IMR-90 (cell line): ENCODE results near the gene IL1A. TPM values are rescaled to one million over a fixed set of nuclear protein-coding genes. Genes with fewer than 3 reads are reported as not detected.

Experiments
- ATAC-seq: fragments of 200-7000 bp; cut with Tn5 transposase; 2 replicates; pipeline ENCODE4 v1.9.1; 2020; ENCODE audit warnings: low read depth, mild to moderate bottlenecking, moderate library complexity
- BruUV-seq: library from RNA; stranded (reverse); fragments of 400-500 nt; replicated peaks from 2 replicates; lab custom pipeline; 2021; lab: Mats Ljungman, UMichigan
- CTCF ChIA-PET: fragments of 300-600 bp; formaldehyde crosslinking; extraction: SDS; loops from one replicate; lab custom pipeline; 2021; ENCODE audit warnings: antibody characterized with exemption; lab: Yijun Ruan, JAX
- POLR2A ChIA-PET: fragments of 300-600 bp; sonication (Branson Sonifier 250); formaldehyde crosslinking; loops from one replicate; lab custom pipeline; 2022; ENCODE audit warnings: antibody characterized with exemption; ENCODE audit not compliant: unreplicated experiment; lab: Charles Lee
- DNase-seq: peaks from one replicate; pipeline ENCODE4 v3.0.0; 2013
- H2AFZ ChIP-seq: replicated peaks from 2 replicates; pipeline ENCODE3; 2013; ENCODE audit warnings: low read length, mild to moderate bottlenecking; ENCODE audit not compliant: poor library complexity
- H2AK5ac ChIP-seq: 2 replicates; pipeline ENCODE4 v1.6.1; 2013; ENCODE audit warnings: low read depth, low read length, inconsistent platforms
- H2AK9ac ChIP-seq: replicated peaks from 2 replicates; pipeline ENCODE3; 2013; ENCODE audit warnings: mild to moderate bottlenecking, low read depth, low read length, moderate library complexity; ENCODE audit not compliant: poor library complexity
- H2BK120ac ChIP-seq: 2 replicates; pipeline ENCODE4 v1.6.1; 2013; ENCODE audit warnings: low read depth, low read length, inconsistent platforms
- H2BK15ac ChIP-seq: 3 replicates; pipeline ENCODE4 v1.6.1; 2013; ENCODE audit warnings: low read depth, low read length, inconsistent platforms
- H2BK20ac ChIP-seq: 2 replicates; pipeline ENCODE4 v1.6.1; 2013; ENCODE audit warnings: low read depth, mild to moderate bottlenecking, inconsistent platforms, low read length, moderate library complexity
- H2BK5ac ChIP-seq: 2 replicates; pipeline ENCODE4 v1.6.1; 2013; ENCODE audit warnings: mild to moderate bottlenecking, low read depth, low read length, inconsistent platforms; ENCODE audit not compliant: poor library complexity, severe bottlenecking
- H3K14ac ChIP-seq: replicated peaks from 2 replicates; pipeline ENCODE4 v1.6.1; 2013; ENCODE audit warnings: low read depth, low read length, inconsistent platforms
- H3K18ac ChIP-seq: 2 replicates; pipeline ENCODE4 v1.6.1; 2013; ENCODE audit warnings: low read depth, low read length, control low read depth
- H3K23ac ChIP-seq: 2 replicates; pipeline ENCODE4 v1.6.1; 2013; ENCODE audit warnings: low read depth, low read length, inconsistent platforms
- H3K27ac ChIP-seq: 2 replicates; pipeline ENCODE4 v1.5.1; 2013; ENCODE audit warnings: mild to moderate bottlenecking, control low read depth, low read length; ENCODE audit not compliant: insufficient read depth
- H3K27me3 ChIP-seq: 2 replicates; pipeline ENCODE4 v1.6.1; 2013; ENCODE audit warnings: low read length; ENCODE audit not compliant: control insufficient read depth, insufficient read depth
- H3K36me3 ChIP-seq: 2 replicates; pipeline ENCODE4 v1.6.1; 2013; ENCODE audit warnings: low read length, mixed read lengths; ENCODE audit not compliant: control insufficient read depth, insufficient read depth
- H3K4ac ChIP-seq: 2 replicates; pipeline ENCODE4 v1.6.1; 2013; ENCODE audit warnings: low read depth, low read length, inconsistent platforms
- H3K4me1 ChIP-seq: 2 replicates; pipeline ENCODE4 v1.6.1; 2013; ENCODE audit warnings: low read length, mixed read lengths; ENCODE audit not compliant: control insufficient read depth, insufficient read depth
- H3K4me2 ChIP-seq: 2 replicates; pipeline ENCODE4 v1.6.1; 2013; ENCODE audit warnings: low read depth, mild to moderate bottlenecking, control low read depth, low read length, moderate library complexity
- H3K4me3 ChIP-seq: 2 replicates; pipeline ENCODE4 v1.5.1; 2013; ENCODE audit warnings: low read depth, mild to moderate bottlenecking, control low read depth, low read length, moderate library complexity; ENCODE audit not compliant: insufficient read depth
- H3K56ac ChIP-seq: 2 replicates; pipeline ENCODE4 v1.6.1; 2013; ENCODE audit warnings: low read length, inconsistent platforms; ENCODE audit not compliant: insufficient read depth; ENCODE audit errors: extremely low read depth
- H3K79me1 ChIP-seq, 2 experiments: 2 replicates each; pipeline ENCODE4 v1.6.1; 2013; ENCODE audit warnings: low read length in 2 of 2, inconsistent platforms in 1 of 2, low read depth in 1 of 2
- H3K9ac ChIP-seq: 2 replicates; pipeline ENCODE4 v1.6.1; 2013; ENCODE audit warnings: low read depth, low read length, control low read depth
- H3K9me1 ChIP-seq: 2 replicates; pipeline ENCODE4 v1.6.1; 2013; ENCODE audit warnings: low read length, inconsistent platforms; ENCODE audit not compliant: insufficient read depth
- H3K9me3 ChIP-seq: 2 replicates; pipeline ENCODE4 v1.6.1; 2013; ENCODE audit warnings: low read length; ENCODE audit not compliant: control insufficient read depth, insufficient read depth
- H4K20me1 ChIP-seq: 2 replicates; pipeline ENCODE4 v1.6.1; 2013; ENCODE audit warnings: low read length, inconsistent platforms; ENCODE audit not compliant: insufficient read depth
- H4K5ac ChIP-seq: 2 replicates; pipeline ENCODE4 v1.6.1; 2013; ENCODE audit warnings: mild to moderate bottlenecking, low read depth, low read length, control low read depth
- H4K8ac ChIP-seq, 2 experiments: 2 replicates each; pipeline ENCODE4 v1.6.1; 2013; ENCODE audit warnings: low read depth in 2 of 2, low read length in 2 of 2, control low read depth in 1 of 2, inconsistent platforms in 1 of 2
- H4K91ac ChIP-seq: 2 replicates; pipeline ENCODE4 v1.6.1; 2013; ENCODE audit warnings: low read depth, low read length, inconsistent platforms; ENCODE audit not compliant: insufficient read depth
- BHLHE40 ChIP-seq: fragments of 150-350 bp; IDR thresholded peaks from 2 replicates; pipeline ENCODE4 v1.6.1; 2016; ENCODE audit warnings: mild to moderate bottlenecking, low read depth, low read length
- FOS ChIP-seq: fragments of 150-350 bp; IDR thresholded peaks from 2 replicates; pipeline ENCODE4 v1.6.1; 2016; ENCODE audit warnings: low read depth, low read length
- MAFK ChIP-seq: IDR thresholded peaks from 2 replicates; pipeline ENCODE4 v1.6.1; 2012; ENCODE audit warnings: low read depth, low read length, improper control_type of control experiment
- MAZ ChIP-seq: IDR thresholded peaks from 2 replicates; pipeline ENCODE4 v1.6.1; 2012; ENCODE audit warnings: low read depth, mild to moderate bottlenecking, low read length, improper control_type of control experiment, moderate library complexity, borderline replicate concordance
- MXI1 ChIP-seq: IDR thresholded peaks from 2 replicates; pipeline ENCODE4 v1.6.1; 2012; ENCODE audit warnings: low read depth, mild to moderate bottlenecking, low read length, moderate library complexity, borderline replicate concordance
- NFE2L2 ChIP-seq: fragments of 150-350 bp; IDR thresholded peaks from 2 replicates; pipeline ENCODE4 v1.6.1; 2016; ENCODE audit warnings: low read depth, mild to moderate bottlenecking, low read length
- POLR2A ChIP-seq: IDR thresholded peaks from 2 replicates; pipeline ENCODE4 v1.6.1; 2012; ENCODE audit warnings: mild to moderate bottlenecking, low read depth, low read length
- RAD21 ChIP-seq: IDR thresholded peaks from 2 replicates; pipeline ENCODE4 v1.6.1; 2012; ENCODE audit warnings: low read length, improper control_type of control experiment
- RFX5 ChIP-seq: IDR thresholded peaks from 2 replicates; pipeline ENCODE4 v1.8.0; 2012; ENCODE audit warnings: low read depth, mild to moderate bottlenecking, low read length, moderate library complexity
- SMC3 ChIP-seq: fragments of 150-350 bp; IDR thresholded peaks from 2 replicates; pipeline ENCODE4 v1.6.1; 2016; ENCODE audit warnings: low read depth, mild to moderate bottlenecking, antibody characterized with exemption, low read length, moderate library complexity
- USF2 ChIP-seq: fragments of 150-350 bp; IDR thresholded peaks from 2 replicates; pipeline ENCODE4 v1.6.1; 2017; ENCODE audit warnings: mild to moderate bottlenecking, antibody characterized with exemption, low read length, low read depth
- WGBS, 2 experiments: methylation state at CpG; one replicate each; pipeline versions ENCODE4 v1.1.5 to v1.1.7; 2013; ENCODE audit warnings: missing lambda C conversion rate in 2 of 2; ENCODE audit not compliant: insufficient read length in 1 of 2; ENCODE audit errors: extremely low coverage in 2 of 2; 5-methylcytosine and 5-hydroxymethylcytosine counted together
- dilution Hi-C: fragments of 300-500 bp; cut with HindIII; formaldehyde crosslinking; loops from one replicate; pipeline ENCODE4 v1.14.3; 2018; ENCODE audit warnings: low sequenced_read_pairs; ENCODE audit not compliant: unreplicated experiment
- in situ Hi-C: fragments of 300-500 bp; cut with MboI; formaldehyde crosslinking; loops from 3 replicates; pipeline ENCODE4 v1.14.3; 2019; ENCODE audit warnings: low sequenced_read_pairs, inconsistent platforms, mixed read lengths
- intact Hi-C: fragments of 100-400 bp; cut with micrococcal nuclease; formaldehyde crosslinking; loops from 2 replicates; pipeline ENCODE4 v1.10.0; 2022
- polyA plus RNA-seq, 3 experiments: library from polyadenylated mRNA; depleted of rRNA; stranded (reverse); fragments of >200 nt; gene quantifications; 2 replicates each; pipeline ENCODE4 v1.2.3, GENCODE V29; 2012; ENCODE audit warnings: low replicate concordance in 1 of 3
- total RNA-seq: library from RNA; depleted of rRNA; stranded (reverse); fragments of >200 nt; gene quantifications from 2 replicates; pipeline ENCODE4 v1.2.3, GENCODE V29; 2012
- TF ChIP-seq, protein P1 (sequence below): fragments of 150-350 bp; IDR thresholded peaks from 2 replicates; pipeline ENCODE4 v1.6.1; 2016; ENCODE audit warnings: low read depth, mild to moderate bottlenecking, low read length, moderate library complexity, borderline replicate concordance

IL1A gene
- total and polyA plus RNA-seq, 2 of the 4 experiments (the other 2 are of a cell fraction), result 0.48 to 1.1 TPM

- TF ChIP-seq SMC3, result no peak
- no peak for TF ChIP-seq MAFK
- no peak for TF ChIP-seq POLR2A
- no peak for TF ChIP-seq MXI1
- TF ChIP-seq NFE2L2, result no peak
These were observed 44.0 kb upstream of the IL1A start (continued) for GRCh38 chr2:112828251-112828691.

GRCh38 chr2:112827604-112828185 lies 43.4 kb upstream of the IL1A start:
- Histone ChIP-seq H3K4me1 (peaks cover 7% of the 10 kb centered on the region), H3K79me1 (0 out of 4 replicates have a peak, but pooled peaks cover 0 to 1% of the 10 kb centered on the region in 2 experiments), H3K4ac (no peak overlapping the region), H2BK120ac (no peak overlapping the region), H2AK9ac (no peak overlapping the region), H4K5ac (no peak overlapping the region), H2BK15ac (no peak overlapping the region), H3K4me2 (no peak overlapping the region), H3K9me3 (no peaks in the 10 kb centered on the region), H3K9me1 (no peaks in the 10 kb centered on the region; the same call in 1 of the 2 replicates), H4K20me1 (no peaks in the 10 kb centered on the region), H3K4me3 (no peak overlapping the region), H3K56ac (no peak overlapping the region), H2AFZ (no peak overlapping the region), H2BK20ac (no peak overlapping the region), H3K23ac (no peak overlapping the region), H3K27ac (no peak overlapping the region), H3K9ac (no peak overlapping the region), H4K8ac (no peak overlapping the region), H2BK5ac (no peak overlapping the region), H3K14ac (no peak overlapping the region), H3K18ac (no peak overlapping the region), H2AK5ac (no peak overlapping the region), H3K27me3 (no peaks in the 10 kb centered on the region), H3K36me3 (no peaks in the 10 kb centered on the region; the same call in 1 of the 2 replicates), H4K91ac (no peak overlapping the region)
- intact Hi-C loops, result no loop called here
- no peak for TF ChIP-seq USF2
- no peak for TF ChIP-seq MXI1
- no peak for TF ChIP-seq FOS
- TF ChIP-seq, protein P1, sequence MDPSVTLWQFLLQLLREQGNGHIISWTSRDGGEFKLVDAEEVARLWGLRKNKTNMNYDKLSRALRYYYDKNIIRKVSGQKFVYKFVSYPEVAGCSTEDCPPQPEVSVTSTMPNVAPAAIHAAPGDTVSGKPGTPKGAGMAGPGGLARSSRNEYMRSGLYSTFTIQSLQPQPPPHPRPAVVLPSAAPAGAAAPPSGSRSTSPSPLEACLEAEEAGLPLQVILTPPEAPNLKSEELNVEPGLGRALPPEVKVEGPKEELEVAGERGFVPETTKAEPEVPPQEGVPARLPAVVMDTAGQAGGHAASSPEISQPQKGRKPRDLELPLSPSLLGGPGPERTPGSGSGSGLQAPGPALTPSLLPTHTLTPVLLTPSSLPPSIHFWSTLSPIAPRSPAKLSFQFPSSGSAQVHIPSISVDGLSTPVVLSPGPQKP, result no peak
- no peak for TF ChIP-seq POLR2A
- TF ChIP-seq BHLHE40, result no peak
- no peak for TF ChIP-seq RAD21
- TF ChIP-seq MAZ, result no peak
- TF ChIP-seq NFE2L2, result no peak
- TF ChIP-seq RFX5, result no peak
- no peak for DNase-seq
- ChIA-PET POLR2A (interaction anchor here (0.8 kb wide), 1 partner anchor 13 kb away, joined by 3 read pairs; no protein-coding TSS in a partner anchor), CTCF (no interaction called here)
- WGBS, 2 experiments, result no CpG with 5 or more reads among the region's 6 CpGs
- dilution Hi-C loops, result no loop called here
- no peak for ATAC-seq
- in situ Hi-C loops, result no loop called here
- BruUV-seq, result no TSS peak
